ENCODE measurements around the gene DNMT3B.
"Not testable (repeated sequence)": the region's sequence is repeated elsewhere in the genome, so short reads cannot be mapped to it uniquely, and the experiment has no call there.

DNMT3B gene

GRCh38 chr20:32761831-32762753, at the start of gene DNMT3B:
TSS of gene DNMT3B (plus strand) at chr20:32762385. CDS start at chr20:32780324, 17,939 bp downstream.
- DNase-seq (ENCODE audit: low read depth in 2 of 2): peak; percentile 56 to 71

DNA sequence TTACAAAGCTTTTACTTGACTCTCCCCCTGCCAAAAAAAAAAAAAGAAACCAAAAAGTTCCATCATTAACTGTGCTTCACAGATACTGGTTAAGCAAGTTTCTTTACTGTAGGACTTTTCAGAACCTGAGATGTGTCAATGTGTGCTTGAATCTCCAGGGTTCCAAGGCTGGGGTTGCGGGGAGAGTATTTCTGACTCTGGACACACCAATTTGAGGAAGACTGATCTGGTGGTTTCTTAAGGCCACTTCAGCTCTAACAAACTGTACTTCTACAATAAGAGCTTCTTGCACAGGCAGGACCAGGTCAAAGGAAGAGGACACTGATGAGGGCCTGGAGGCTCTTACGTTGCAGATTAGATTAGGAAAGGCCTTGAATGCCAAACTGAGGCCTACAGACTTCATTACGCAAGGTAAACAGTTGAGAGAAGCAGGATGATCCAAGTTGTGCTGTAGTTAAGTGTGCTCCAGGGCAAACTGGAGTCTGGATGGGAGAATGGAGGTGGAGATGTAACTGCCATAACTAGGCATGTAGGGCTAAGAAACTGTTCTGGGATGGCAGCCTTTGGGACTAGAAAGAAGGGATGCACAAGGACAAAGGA, 43.3 kb upstream of the DNMT3B start:
- DNase-seq (ENCODE audit: low read depth in 2 of 2): no peak

GRCh38 chr20:32727683-32728082, 34.5 kb upstream of the DNMT3B start:
- no peak for DNase-seq (ENCODE audit: low read depth in 2 of 2)

DNA sequence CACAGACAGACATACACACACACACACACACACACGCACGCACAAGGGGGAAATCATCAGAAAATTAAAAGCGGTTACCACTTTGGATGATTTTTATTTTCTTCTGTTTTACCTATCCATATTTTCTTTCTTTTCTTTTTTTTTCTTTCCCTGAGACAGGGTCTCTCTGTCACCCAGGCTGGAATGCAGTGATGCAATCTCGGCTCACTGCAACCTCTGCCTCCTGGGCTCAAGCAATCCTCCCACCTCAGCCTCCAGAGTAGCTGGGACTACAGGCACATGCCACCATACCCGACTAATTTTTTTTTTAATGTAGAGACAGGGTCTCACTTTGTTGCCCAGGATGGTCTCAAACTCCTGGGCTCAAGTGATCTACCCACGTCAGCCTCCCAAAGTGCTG, 33.8 kb upstream of the DNMT3B start:
- not testable (repeated sequence) for DNase-seq (ENCODE audit: low read depth in 2 of 2)

GRCh38 chr20:32729334-32729733, 32.9 kb upstream of the DNMT3B start:
- DNase-seq (ENCODE audit: low read depth in 2 of 2): not testable (repeated sequence)

DNA sequence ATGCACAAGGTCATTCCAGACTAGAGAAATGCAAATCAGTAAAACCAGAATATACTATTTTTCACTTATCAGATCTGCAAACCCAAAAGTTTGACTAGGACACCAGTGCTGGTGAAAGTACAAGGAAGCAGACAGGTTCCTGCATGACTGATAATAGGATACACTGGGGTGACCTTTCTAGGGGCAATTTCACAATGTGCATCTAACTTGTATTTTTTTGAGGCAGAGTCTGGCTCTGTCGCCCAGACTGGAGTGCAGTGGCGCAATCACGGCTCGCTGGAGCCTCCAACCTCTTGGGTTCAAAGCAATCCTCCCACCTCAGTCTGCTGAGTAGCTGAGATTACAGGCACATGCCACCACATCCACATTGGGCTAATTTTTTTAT, 30.3 kb upstream of the DNMT3B start:
- no peak for DNase-seq (ENCODE audit: low read depth in 2 of 2)

GRCh38 chr20:32737371-32738223, 24.6 kb upstream of the DNMT3B start:
- peak in 1 of 2 donors; percentile 11 for DNase-seq (ENCODE audit: low read depth in 2 of 2)

GRCh38 chr20:32741151-32741550, 21.0 kb upstream of the DNMT3B start:
- DNase-seq (ENCODE audit: low read depth in 2 of 2): no peak

DNA sequence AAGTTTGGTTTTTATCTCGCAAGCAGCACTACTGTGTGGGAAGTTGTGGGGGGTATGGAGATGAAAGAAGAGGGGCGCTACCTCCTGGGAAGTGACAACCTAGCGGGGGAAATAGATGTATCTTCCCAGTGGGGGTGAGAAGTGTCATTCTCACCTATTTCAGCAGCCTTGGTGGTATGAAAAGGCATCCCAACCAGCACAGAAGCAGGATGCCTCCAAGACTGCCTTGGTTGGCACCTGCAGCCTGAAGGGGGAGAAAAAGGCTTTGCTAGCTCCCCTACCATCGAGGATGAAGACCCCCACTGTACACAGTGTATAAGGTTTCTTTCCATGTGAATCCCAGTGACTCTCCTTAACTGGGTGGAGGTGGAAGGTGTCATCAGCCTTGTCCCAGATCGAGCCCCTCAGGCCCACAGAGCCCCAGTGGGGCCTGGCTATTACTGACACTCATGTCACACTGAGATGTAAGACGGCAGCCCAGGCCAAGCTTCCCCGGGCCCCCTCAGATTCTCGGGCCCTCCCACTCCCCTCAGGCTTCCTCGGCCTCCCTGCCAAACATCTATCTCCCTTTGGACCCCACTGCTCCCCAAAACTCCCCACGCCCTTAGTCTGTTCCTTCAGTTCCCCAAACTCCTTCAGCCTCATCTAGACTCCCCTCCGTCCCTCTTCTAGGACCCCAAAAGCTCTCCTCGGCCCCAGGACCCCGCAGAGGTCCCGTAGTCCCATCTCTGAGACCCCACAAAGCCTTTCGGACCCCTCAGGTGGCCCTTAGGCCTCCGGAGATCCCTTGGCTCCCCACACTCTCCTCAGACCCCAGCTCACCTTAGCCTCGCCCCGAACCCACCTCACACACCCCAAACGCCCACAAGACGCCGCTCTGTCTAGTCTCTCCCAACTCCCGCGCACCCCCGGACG, 19.6 kb upstream of the DNMT3B start:
- DNase-seq (ENCODE audit: low read depth in 2 of 2): peak in 1 of 2 donors; percentile 14

DNA sequence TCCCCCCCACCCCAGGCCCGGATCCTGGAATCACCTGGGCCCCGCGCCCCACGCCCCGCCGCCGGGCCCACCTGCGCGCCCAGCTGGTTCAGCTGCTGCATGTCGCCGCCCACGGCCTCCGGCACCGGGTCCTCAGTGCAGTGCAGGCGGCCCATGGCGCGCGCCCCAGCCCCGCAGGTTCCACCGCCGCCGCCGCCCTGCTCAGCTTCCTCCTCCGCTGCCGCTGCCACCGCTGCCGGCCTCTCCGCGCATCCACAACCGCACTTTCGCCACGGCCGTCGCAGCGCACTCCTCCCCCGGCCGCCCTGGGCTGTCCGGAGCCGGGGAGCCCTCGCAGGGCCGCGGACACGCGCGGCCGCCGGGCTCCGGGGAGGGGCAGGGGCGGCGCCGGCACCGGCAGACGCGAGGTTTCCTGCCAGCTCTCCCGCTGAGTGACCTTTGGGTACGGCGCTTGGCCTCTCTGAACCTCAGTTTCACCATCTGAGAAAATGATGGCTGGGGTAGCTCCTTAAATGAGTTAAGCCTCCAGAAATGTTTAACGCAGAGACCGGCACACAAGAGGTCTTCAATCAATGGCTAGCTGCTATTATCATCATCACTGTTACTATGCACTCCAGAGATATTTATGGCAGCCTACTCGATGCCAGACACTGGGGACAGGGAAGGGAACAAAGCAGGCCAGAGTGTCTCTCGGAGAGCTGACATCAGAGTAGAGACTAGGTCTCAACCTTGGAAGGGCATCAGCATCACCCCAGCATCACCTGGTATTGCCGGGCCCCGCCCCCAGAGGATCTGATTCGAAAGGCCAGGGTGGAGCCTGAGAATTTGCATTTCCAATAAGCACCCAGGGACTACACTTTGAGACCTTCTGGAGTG, 18.7 kb upstream of the DNMT3B start, which contains the start of gene COMMD7:
COMMD7 (minus strand) TSS at position 231 of the 876 bp plus-strand sequence; CDS start at position 155, 76 bp downstream.
- DNase-seq (ENCODE audit: low read depth in 2 of 2): peak; percentile 53 to 61

DNA sequence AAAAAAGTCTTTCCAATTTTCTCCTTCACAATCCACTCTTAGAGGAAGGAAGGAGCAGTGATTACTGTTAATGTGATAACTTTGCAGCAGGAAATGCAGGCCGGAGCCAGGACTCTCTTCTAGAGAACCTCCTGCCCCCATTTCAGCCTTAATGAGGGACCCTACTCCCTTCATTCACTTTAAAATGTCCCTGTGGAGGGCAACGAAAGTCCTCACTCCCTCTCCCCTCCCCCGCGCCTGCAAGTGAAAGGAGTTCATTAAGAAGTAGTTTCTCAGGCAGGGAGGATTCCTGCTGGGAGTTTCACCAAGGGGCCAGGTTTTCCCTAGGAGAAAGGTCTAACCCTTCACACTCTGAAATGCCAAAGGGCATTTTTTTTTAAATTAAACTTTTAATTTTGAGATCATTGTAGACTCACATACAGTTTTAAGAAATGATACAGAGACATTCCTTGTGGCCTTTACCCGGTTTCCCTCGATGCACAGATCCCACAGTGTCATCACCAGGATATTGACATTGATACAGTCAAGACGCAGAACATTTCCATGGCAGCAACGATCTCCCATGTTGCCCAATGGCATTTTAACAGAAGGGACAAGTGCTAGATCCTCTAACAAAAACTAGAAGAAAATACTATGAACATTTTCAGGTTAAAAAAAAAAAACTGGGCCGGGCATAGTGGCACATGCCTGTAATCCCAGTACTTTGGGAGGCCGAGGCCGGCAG, 12.1 kb upstream of the DNMT3B start:
- DNase-seq (ENCODE audit: low read depth in 2 of 2): no peak

DNA sequence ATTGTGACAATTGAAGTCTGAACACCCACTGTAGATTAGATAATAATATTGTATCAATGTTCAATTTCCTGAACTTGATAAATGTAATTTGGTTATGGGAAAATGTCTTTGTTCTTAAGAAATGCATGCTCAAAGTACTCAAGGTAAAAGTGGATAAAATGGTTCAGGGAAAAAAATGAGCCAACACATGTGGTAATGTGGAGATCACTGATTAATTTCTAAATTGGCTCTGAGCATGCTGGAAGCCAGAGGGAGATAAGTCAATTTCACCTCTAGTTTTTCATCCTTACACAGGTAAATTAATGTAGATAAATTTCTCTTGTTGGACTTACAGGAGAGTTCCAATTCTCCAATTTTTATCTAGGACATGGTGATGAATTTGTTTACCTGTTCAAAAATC, 10.9 kb upstream of the DNMT3B start:
- no peak for DNase-seq (ENCODE audit: low read depth in 2 of 2)

- DNase-seq (ENCODE audit: low read depth in 2 of 2): no peak
These were observed 10.3 kb upstream of the DNMT3B start for GRCh38 chr20:32751702-32752457.

GRCh38 chr20:32752458-32753250, 9.5 kb upstream of the DNMT3B start:
- DNase-seq (ENCODE audit: low read depth in 2 of 2): no peak

GRCh38 chr20:32753731-32754130, 8.5 kb upstream of the DNMT3B start:
- DNase-seq (ENCODE audit: low read depth in 2 of 2): no peak

GRCh38 chr20:32756156-32756555, 6.0 kb upstream of the DNMT3B start:
- DNase-seq (ENCODE audit: low read depth in 2 of 2): no peak

DNA sequence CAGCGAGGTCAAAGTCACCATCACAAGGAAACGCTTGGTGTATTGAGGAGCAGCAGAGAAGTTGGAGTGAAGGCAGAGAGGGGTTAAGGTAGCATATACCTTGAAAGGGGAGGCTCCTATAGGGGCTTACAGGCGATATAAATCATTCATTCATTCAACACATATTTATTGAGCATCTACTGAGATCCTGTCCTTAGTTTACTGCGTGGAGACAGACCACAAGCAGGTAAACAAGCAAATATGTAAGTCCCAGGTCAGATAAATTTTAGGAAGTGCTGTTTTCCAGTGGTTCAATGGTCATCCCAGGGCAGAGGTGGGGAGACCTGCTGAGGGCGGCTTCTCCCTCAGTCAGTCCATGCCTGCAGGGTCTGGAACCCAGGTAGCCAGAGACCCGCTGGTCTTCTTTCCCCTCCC, 761 bp upstream of the DNMT3B start:
- no peak for DNase-seq (ENCODE audit: low read depth in 2 of 2)

- no peak for DNase-seq (ENCODE audit: low read depth in 2 of 2)
These were observed 593 bp downstream of the DNMT3B start for GRCh38 chr20:32762754-32763201.
